Type B pancreatic cell (in vitro differentiated cells): ENCODE measurements around the gene RAP1GAP2. TPM values are rescaled to one million over a fixed set of nuclear protein-coding genes. Genes with fewer than 3 reads are reported as not detected.

ENCODE experiments used
- DNase-seq: peaks from one replicate; pipeline ENCODE4 v3.0.0; 2021; ENCODE audit warnings: mixed read lengths; ENCODE audit not compliant: unreplicated experiment; ENCODE audit errors: extremely low spot score
- H3K27ac Mint-ChIP-seq: 2 replicates; pipeline ENCODE4 v1.8.0; 2021; ENCODE audit warnings: mild to moderate bottlenecking, mixed read lengths
- H3K27me3 Mint-ChIP-seq: 2 replicates; pipeline ENCODE4 v1.8.0; 2021; ENCODE audit warnings: mixed read lengths
- H3K36me3 Mint-ChIP-seq: 2 replicates; pipeline ENCODE4 v1.8.0; 2021; ENCODE audit warnings: mixed read lengths
- H3K4me1 Mint-ChIP-seq: one replicate; pipeline ENCODE4 v1.8.0; 2021; ENCODE audit warnings: mixed read lengths; ENCODE audit not compliant: unreplicated experiment
- H3K4me3 Mint-ChIP-seq: 2 replicates; pipeline ENCODE4 v1.8.0; 2021; ENCODE audit warnings: mild to moderate bottlenecking, mixed read lengths
- H3K9me3 Mint-ChIP-seq: 2 replicates; pipeline ENCODE4 v1.8.0; 2021; ENCODE audit warnings: mixed read lengths
- total RNA-seq: library from RNA; stranded (reverse); gene quantifications from 2 replicates; pipeline ENCODE4 v1.2.1, GENCODE V29; 2021; ENCODE audit warnings: low replicate concordance
- TF ChIP-seq, protein P1 (sequence below): fragments of 200-600 bp; sonication (generic); conservative IDR thresholded peaks from 2 replicates; pipeline ENCODE4 v1.5.0; 2021; ENCODE audit warnings: antibody characterized with exemption, mild to moderate bottlenecking

RAP1GAP2 gene
- total RNA-seq, 1 donor from 2014 or later, result 49.7 TPM

GRCh38 chr17:2936351-2936750, 140.1 kb downstream of the RAP1GAP2 start:
- Mint-ChIP-seq H3K9me3 (no peaks in the 10 kb centered on the region), H3K4me3 (no peak overlapping the region), H3K36me3 (no peaks in the 10 kb centered on the region), H3K4me1 (peaks cover 23% of the 10 kb centered on the region), H3K27me3 (no peaks in the 10 kb centered on the region), H3K27ac (no peak overlapping the region)
- TF ChIP-seq, protein P1, sequence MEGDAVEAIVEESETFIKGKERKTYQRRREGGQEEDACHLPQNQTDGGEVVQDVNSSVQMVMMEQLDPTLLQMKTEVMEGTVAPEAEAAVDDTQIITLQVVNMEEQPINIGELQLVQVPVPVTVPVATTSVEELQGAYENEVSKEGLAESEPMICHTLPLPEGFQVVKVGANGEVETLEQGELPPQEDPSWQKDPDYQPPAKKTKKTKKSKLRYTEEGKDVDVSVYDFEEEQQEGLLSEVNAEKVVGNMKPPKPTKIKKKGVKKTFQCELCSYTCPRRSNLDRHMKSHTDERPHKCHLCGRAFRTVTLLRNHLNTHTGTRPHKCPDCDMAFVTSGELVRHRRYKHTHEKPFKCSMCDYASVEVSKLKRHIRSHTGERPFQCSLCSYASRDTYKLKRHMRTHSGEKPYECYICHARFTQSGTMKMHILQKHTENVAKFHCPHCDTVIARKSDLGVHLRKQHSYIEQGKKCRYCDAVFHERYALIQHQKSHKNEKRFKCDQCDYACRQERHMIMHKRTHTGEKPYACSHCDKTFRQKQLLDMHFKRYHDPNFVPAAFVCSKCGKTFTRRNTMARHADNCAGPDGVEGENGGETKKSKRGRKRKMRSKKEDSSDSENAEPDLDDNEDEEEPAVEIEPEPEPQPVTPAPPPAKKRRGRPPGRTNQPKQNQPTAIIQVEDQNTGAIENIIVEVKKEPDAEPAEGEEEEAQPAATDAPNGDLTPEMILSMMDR, result no peak
- no peak for DNase-seq

DNA sequence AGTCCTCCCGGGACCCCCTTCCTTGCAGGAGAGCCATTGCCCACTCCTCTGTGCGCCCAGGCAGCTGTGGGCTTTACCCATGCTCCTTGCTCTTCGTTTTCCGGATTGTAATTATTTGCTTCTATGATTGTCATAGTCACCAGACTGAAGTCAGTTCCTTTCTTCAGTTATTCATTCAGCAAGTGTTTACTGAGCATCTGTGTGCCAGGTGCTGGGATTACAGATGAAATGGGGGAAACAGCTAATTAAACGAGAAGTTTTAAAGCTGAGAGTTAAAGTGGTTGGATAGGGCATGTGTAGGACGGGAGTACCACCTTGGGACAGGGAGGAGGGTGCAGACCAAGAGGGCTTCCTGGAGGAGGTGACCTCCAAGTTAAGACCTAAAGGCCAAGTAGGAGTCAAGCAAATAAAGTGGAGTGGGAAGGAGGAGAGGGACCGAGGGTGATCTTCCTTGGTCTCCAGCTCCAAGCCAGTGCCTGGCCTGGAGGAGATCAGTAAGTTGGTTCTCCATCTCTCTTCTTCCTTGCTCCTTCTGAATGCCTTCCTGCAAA, 140.6 kb downstream of the RAP1GAP2 start:
- no peak for DNase-seq
- Mint-ChIP-seq H3K9me3 (no peaks in the 10 kb centered on the region), H3K36me3 (no peaks in the 10 kb centered on the region), H3K27me3 (no peaks in the 10 kb centered on the region), H3K4me1 (peaks cover 18% of the 10 kb centered on the region), H3K27ac (no peak overlapping the region), H3K4me3 (no peak overlapping the region)
- TF ChIP-seq, protein P1, result no peak

- Mint-ChIP-seq H3K9me3 (no peaks in the 10 kb centered on the region), H3K36me3 (no peaks in the 10 kb centered on the region), H3K4me1 (peaks cover 15% of the 10 kb centered on the region), H3K27ac (no peak overlapping the region), H3K27me3 (no peaks in the 10 kb centered on the region), H3K4me3 (no peak overlapping the region)
- TF ChIP-seq, protein P1, result no peak
- no peak for DNase-seq
Observed at GRCh38 chr17:2937331-2938003, 141.2 kb downstream of the RAP1GAP2 start.

DNA sequence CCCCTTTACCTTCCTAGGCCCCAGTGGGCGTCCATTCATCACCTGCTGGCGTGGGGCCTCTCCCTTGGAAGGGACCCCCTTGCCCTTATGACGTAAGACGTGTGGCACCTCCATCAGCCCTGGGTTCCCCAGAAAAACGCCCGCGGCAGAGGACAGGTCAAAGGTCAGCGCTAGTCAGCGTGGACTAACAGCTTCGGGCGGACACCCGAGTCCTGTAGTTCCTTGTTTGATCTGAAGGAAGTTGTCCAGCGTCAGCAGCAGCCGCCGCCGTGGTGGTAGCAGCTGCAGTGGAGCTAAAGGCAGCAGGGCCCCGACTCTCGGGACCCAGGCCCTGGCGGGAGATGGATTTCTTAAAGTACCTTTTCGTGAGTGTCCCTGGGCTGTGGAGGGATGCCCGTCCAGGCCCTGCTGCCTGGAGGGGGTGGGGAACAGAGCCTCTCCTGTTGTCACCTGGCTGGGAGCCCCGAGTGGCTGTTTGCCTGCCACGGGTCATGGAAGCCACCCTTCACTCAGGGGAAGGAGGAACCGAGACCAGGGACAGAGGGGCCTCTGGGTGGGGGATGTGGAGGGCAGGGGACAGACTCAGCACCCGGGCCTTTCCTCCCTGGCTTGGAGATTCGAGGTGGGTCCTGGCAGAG, 143.6 kb downstream of the RAP1GAP2 start:
- H3K27ac Mint-ChIP-seq, result peak overlapping the region; percentile 50
- no peaks in the 10 kb centered on the region for H3K27me3 Mint-ChIP-seq
- peaks cover 15% of the 10 kb centered on the region for H3K4me1 Mint-ChIP-seq
- TF ChIP-seq, protein P1, result no peak
- H3K36me3 Mint-ChIP-seq, result no peaks in the 10 kb centered on the region
- no peaks in the 10 kb centered on the region for H3K9me3 Mint-ChIP-seq
- no peak for DNase-seq
- H3K4me3 Mint-ChIP-seq, result no peak overlapping the region

- Mint-ChIP-seq H3K27ac (no peak overlapping the region), H3K9me3 (no peaks in the 10 kb centered on the region)
- no peak for DNase-seq
Observed at GRCh38 chr17:2940352-2940751, 144.1 kb downstream of the RAP1GAP2 start.

More at GRCh38 chr17:2940352-2940751, 144.1 kb downstream of the RAP1GAP2 start:
- H3K4me3 Mint-ChIP-seq, result no peak overlapping the region
- TF ChIP-seq, protein P1, result no peak
- peaks cover 15% of the 10 kb centered on the region for H3K4me1 Mint-ChIP-seq
- no peaks in the 10 kb centered on the region for H3K36me3 Mint-ChIP-seq
- no peaks in the 10 kb centered on the region for H3K27me3 Mint-ChIP-seq
